Body of pancreas (tissue), 4 donors: ENCODE data around the gene THBS2. TPM values are rescaled to one million over a fixed set of nuclear protein-coding genes. Genes with fewer than 3 reads are reported as not detected.

Source experiments
- ATAC-seq: fragments of 150-250 bp; one replicate; pipeline ENCODE4 v1.9.1; 2016
- DNase-seq, 4 donors: peaks; one replicate each; pipeline ENCODE4 v3.0.0-alpha.2; 2019
- H3K27ac ChIP-seq, 4 donors: fragments of 200-600 bp; sonication (generic); 1 replicate in 3 of 4; 2 replicates in 1 of 4; pipeline versions ENCODE4 v1.5.1 to v1.6.1; 2016 to 2019; ENCODE audit warnings: mild to moderate bottlenecking in 1 of 4, mixed read lengths in 1 of 4, moderate library complexity in 1 of 4
- H3K27me3 ChIP-seq, 2 donors: fragments of 200-600 bp; sonication (generic); one replicate each; pipeline ENCODE4 v1.6.0; 2016; ENCODE audit warnings: mild to moderate bottlenecking in 1 of 2
- H3K36me3 ChIP-seq, 2 donors: fragments of 200-600 bp; sonication (generic); replicated peaks in 1 of 2; 2 replicates each; pipeline ENCODE4 v1.5.1; 2016; ENCODE audit warnings: low read depth in 2 of 2; ENCODE audit not compliant: insufficient read depth in 1 of 2
- H3K4me1 ChIP-seq: fragments of 200-600 bp; sonication (generic); one replicate; pipeline ENCODE4 v1.6.0; 2016
- H3K4me3 ChIP-seq, 2 donors: fragments of 200-600 bp; sonication (generic); 1 replicate in 1 of 2; 2 replicates in 1 of 2; pipeline ENCODE4 v1.5.1; 2016 to 2019
- H3K9me3 ChIP-seq, 3 donors: fragments of 200-600 bp; sonication (generic); 1 replicate in 2 of 3; 2 replicates in 1 of 3; pipeline ENCODE4 v1.5.1; 2016
- POLR2A ChIP-seq, 3 donors: fragments of 450-650 bp; IDR thresholded peaks; one replicate each; pipeline ENCODE4 v1.6.1; 2016; ENCODE audit warnings: antibody characterized with exemption in 3 of 3, mild to moderate bottlenecking in 2 of 3
- WGBS, 2 donors: methylation state at CpG; one replicate each; pipeline ENCODE4 v1.1.5; 2017; 5-methylcytosine and 5-hydroxymethylcytosine counted together
- intact Hi-C: fragments of 100-400 bp; cut with DNase I; formaldehyde crosslinking; loops from one replicate; pipeline ENCODE4 v1.15.1; 2023
- total RNA-seq, 2 donors: library from RNA; depleted of rRNA; stranded (reverse); fragments of >200 nt; gene quantifications; one replicate each; pipeline ENCODE4 v1.1.0, GENCODE V29; 2016
- TF ChIP-seq, protein P1 (sequence below), 7 experiments: fragments of 450-650 bp in 4 of 7; fragments of 200-600 bp in 3 of 7; sonication (generic) in 3 of 7; IDR thresholded peaks; one replicate each; pipeline ENCODE4 v1.5.1; 2016 to 2019; ENCODE audit warnings: antibody characterized with exemption in 7 of 7

Gene THBS2
- total RNA-seq, 2 donors from 2014 or later: 8.9 to 9.6 TPM

DNA sequence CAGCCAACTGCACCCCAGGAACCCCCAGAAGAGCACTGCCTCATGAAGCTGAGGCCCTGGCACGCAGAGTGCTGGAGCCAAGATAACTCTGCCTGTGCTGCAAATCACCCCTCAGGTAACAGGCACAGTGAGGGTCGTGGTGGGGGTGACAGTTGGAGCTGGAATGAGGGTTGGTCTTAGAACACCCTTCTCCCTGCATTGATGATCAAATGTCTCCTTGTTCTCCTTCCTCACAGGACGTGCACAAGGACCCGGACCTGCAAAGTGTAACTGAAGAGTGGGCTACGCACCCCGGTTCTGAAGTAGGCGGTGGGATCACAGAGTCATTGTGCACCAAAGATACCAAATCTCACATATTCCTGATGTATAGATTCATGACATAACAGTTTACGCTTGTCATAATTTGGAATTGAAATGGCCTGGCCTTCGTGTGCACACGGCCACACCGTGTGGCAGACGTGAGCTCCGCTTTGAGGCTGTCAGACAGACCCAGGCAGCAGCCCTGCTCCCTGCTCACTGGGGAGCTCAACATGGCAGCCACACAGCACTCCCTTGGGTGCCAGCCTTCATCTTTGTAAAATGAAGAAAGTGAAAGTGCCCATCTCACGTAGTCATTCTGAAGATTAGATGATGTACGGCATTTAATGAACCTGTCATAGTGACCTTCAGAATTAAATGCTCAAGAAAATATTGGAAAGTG, 8.8 kb downstream of the THBS2 start:
- Histone ChIP-seq H3K27ac (no peak overlapping the region), H3K4me3 (no peak overlapping the region), H3K4me1 (no peaks in the 10 kb centered on the region), H3K9me3 (no peaks in the 10 kb centered on the region), H3K36me3 (no peaks in the 10 kb centered on the region), H3K27me3 (no peaks in the 10 kb centered on the region)
- no peak for DNase-seq
- 88 to 91% methylated on average over 15 of the region's 15 CpGs for WGBS, 2 donors
- intact Hi-C loops: no loop called here
- no peak for ATAC-seq
- no peak for TF ChIP-seq POLR2A (IDR thresholded peaks at IDR 0.05)
- TF ChIP-seq, protein P1, sequence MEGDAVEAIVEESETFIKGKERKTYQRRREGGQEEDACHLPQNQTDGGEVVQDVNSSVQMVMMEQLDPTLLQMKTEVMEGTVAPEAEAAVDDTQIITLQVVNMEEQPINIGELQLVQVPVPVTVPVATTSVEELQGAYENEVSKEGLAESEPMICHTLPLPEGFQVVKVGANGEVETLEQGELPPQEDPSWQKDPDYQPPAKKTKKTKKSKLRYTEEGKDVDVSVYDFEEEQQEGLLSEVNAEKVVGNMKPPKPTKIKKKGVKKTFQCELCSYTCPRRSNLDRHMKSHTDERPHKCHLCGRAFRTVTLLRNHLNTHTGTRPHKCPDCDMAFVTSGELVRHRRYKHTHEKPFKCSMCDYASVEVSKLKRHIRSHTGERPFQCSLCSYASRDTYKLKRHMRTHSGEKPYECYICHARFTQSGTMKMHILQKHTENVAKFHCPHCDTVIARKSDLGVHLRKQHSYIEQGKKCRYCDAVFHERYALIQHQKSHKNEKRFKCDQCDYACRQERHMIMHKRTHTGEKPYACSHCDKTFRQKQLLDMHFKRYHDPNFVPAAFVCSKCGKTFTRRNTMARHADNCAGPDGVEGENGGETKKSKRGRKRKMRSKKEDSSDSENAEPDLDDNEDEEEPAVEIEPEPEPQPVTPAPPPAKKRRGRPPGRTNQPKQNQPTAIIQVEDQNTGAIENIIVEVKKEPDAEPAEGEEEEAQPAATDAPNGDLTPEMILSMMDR (IDR thresholded peaks at IDR 0.05): no peak

DNA sequence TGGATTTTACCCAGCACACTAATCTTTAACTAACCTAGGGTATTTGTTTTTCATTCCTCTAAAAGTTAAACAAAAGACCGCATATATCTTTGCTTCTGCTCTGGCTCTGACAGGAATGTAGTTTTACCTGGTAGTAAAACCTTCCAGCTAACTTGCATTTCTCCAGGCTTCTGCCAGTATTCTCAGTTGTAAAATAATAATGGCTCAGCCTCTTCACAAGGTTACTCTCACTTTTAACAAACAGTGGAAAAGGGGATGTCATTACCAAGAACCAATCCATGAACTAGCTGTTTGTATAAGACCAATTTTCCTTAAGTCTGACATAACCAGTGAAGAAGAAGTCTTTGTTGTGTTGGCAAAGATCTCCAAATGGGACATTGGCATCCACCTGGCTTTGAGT, 10.0 kb downstream of the THBS2 start:
- 23 to 29% methylated on average over 1 of the region's 1 CpG for WGBS, 2 donors
- peak overlapping the region in 3 of 4 donors; percentile 16 to 39 (median 26) for H3K27ac ChIP-seq
- TF ChIP-seq, protein P1 (IDR thresholded peaks at IDR 0.05): no peak
- no peak for TF ChIP-seq POLR2A (IDR thresholded peaks at IDR 0.05)
- H3K4me3 ChIP-seq: no peak overlapping the region
- intact Hi-C loops: no loop called here
- DNase-seq: no peak
- no peaks in the 10 kb centered on the region for H3K4me1 ChIP-seq
- no peaks in the 10 kb centered on the region for H3K36me3 ChIP-seq
- H3K9me3 ChIP-seq: no peaks in the 10 kb centered on the region
- H3K27me3 ChIP-seq: no peaks in the 10 kb centered on the region
- no peak for ATAC-seq

DNA sequence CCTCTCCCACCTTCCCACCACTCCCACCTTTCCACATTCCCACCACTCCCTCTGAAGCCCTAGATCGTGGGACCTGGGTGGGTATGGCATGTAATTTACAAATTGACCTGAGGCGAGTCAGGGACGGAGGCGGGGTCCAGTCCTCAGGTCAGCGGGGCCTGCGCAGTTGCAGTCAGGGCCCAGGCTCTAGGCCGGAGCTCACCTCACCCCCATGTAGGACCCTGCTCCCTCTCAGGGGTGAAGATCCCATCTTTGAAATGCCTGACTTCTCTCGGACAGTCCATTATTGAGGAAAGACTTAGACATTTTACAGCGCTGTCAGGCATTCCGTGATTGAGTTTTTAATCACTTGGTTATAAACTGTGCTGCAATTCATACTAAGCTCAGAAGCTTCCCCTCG, 10.5 kb downstream of the THBS2 start:
- Histone ChIP-seq H3K36me3 (no peaks in the 10 kb centered on the region), H3K4me3 (no peak overlapping the region), H3K9me3 (no peaks in the 10 kb centered on the region), H3K4me1 (no peaks in the 10 kb centered on the region), H3K27me3 (no peaks in the 10 kb centered on the region), H3K27ac (peak overlapping the region in 2 of 4 donors; percentile 26 to 39)
- no peak for TF ChIP-seq POLR2A (IDR thresholded peaks at IDR 0.05)
- TF ChIP-seq, protein P1 (IDR thresholded peaks at IDR 0.05): no peak
- ATAC-seq (no peak), DNase-seq (no peak)
- intact Hi-C loops: no loop called here
- 75 to 77% methylated on average over 11 of the region's 11 CpGs for WGBS, 2 donors

DNA sequence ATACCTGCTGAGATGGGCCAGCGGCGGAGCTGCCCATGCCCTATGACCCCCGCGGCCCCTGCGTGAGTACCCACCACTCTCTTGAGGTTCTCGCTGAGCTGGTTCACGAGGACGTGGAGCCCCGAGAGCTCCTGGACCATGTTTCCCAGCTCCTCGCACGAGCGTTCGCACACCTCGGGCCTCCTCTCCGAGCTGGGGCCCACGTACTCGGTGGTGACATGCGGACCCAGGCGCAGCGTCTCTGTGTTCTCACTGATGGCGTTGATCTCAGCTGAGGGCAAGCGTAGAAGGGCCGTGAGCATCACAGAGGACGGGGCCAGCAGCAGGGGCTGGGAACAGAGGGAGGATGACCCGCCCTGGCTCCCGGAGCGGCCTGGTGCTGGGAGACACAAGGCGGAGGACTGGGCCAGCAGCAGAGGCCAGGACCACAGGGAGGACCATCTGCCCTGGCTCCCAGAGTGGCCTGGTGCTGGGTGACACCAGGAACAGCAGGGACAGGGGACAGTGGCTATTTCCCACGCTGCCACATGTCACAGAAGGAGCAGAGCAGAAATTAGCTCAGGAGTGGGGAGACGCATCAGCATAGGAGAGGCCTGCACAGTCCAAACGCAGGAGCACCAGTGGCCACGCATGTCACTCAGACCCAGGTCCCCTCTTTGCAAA, 11.8 kb downstream of the THBS2 start:
- no peak overlapping the region for H3K27ac ChIP-seq
- intact Hi-C loops: no loop called here
- no peak for ATAC-seq

More for the DNA sequence above, 11.8 kb downstream of the THBS2 start:
- Histone ChIP-seq H3K4me3 (no peak overlapping the region), H3K27me3 (no peaks in the 10 kb centered on the region), H3K4me1 (no peaks in the 10 kb centered on the region), H3K36me3 (no peaks in the 10 kb centered on the region), H3K9me3 (no peaks in the 10 kb centered on the region)
- WGBS, 2 donors: 77 to 83% methylated on average over 22 to 32 of the region's 32 CpGs
- DNase-seq: no peak
- TF ChIP-seq, protein P1 (IDR thresholded peaks at IDR 0.05): no peak
- TF ChIP-seq POLR2A (IDR thresholded peaks at IDR 0.05): no peak
